Chondrocyte (in vitro differentiated cells): ENCODE data around the gene LYPD3. TPM values are rescaled to one million over a fixed set of nuclear protein-coding genes. Genes with fewer than 3 reads are reported as not detected.

Experiments
- DNase-seq: peaks from one replicate; pipeline ENCODE4 v3.0.0; 2021; ENCODE audit warnings: mixed read lengths, low spot score
- H3K27ac Mint-ChIP-seq: one replicate; pipeline ENCODE4 v1.8.0; 2021; ENCODE audit warnings: mild to moderate bottlenecking, moderate library complexity, mixed read lengths; ENCODE audit not compliant: unreplicated experiment
- H3K27me3 Mint-ChIP-seq: 2 replicates; pipeline ENCODE4 v1.8.0; 2021; ENCODE audit warnings: low read depth, mixed read lengths
- H3K36me3 Mint-ChIP-seq: 2 replicates; pipeline ENCODE4 v1.8.0; 2021; ENCODE audit warnings: low read depth, mixed read lengths
- H3K4me1 Mint-ChIP-seq: 2 replicates; pipeline ENCODE4 v1.8.0; 2021; ENCODE audit warnings: low read depth, mild to moderate bottlenecking, mixed read lengths
- H3K4me3 Mint-ChIP-seq: one replicate; pipeline ENCODE4 v1.8.0; 2021; ENCODE audit warnings: mild to moderate bottlenecking, moderate library complexity, mixed read lengths; ENCODE audit not compliant: unreplicated experiment
- H3K9me3 Mint-ChIP-seq: 2 replicates; pipeline ENCODE4 v1.8.0; 2021; ENCODE audit warnings: low read depth, mixed read lengths
- CTCF ChIP-seq: fragments of 200-600 bp; sonication (generic); IDR thresholded peaks from 2 replicates; pipeline ENCODE4 v1.5.0; 2021; ENCODE audit warnings: antibody characterized with exemption, mild to moderate bottlenecking, moderate library complexity
- total RNA-seq: library from RNA; stranded (reverse); gene quantifications from 3 replicates; pipeline ENCODE4 v1.2.1, GENCODE V29; 2021

Gene LYPD3
- total RNA-seq, 1 donor from 2014 or later = 1.0 TPM

GRCh38 chr19:43474487-43474886 is 9.1 kb upstream of the LYPD3 start:
- no peak overlapping the region for H3K4me3 Mint-ChIP-seq
- H3K9me3 Mint-ChIP-seq = no peaks in the 10 kb centered on the region
- TF ChIP-seq CTCF = no peak
- no peak overlapping the region for H3K27ac Mint-ChIP-seq
- no peaks in the 10 kb centered on the region for H3K27me3 Mint-ChIP-seq
- peaks cover 16% of the 10 kb centered on the region for H3K4me1 Mint-ChIP-seq
- DNase-seq = no peak
- H3K36me3 Mint-ChIP-seq = no peaks in the 10 kb centered on the region

GRCh38 chr19:43471091-43471490 is 5.7 kb upstream of the LYPD3 start:
- H3K4me1 Mint-ChIP-seq = peaks cover 11% of the 10 kb centered on the region
- H3K27ac Mint-ChIP-seq = no peak overlapping the region
- no peaks in the 10 kb centered on the region for H3K9me3 Mint-ChIP-seq
- H3K4me3 Mint-ChIP-seq = no peak overlapping the region
- H3K36me3 Mint-ChIP-seq = no peaks in the 10 kb centered on the region
- no peaks in the 10 kb centered on the region for H3K27me3 Mint-ChIP-seq
- no peak for TF ChIP-seq CTCF
- DNase-seq = no peak

GRCh38 chr19:43470288-43470687 is 4.9 kb upstream of the LYPD3 start:
- Mint-ChIP-seq H3K27ac (no peak overlapping the region), H3K4me1 (peaks cover 4% of the 10 kb centered on the region), H3K36me3 (no peaks in the 10 kb centered on the region), H3K4me3 (no peak overlapping the region), H3K9me3 (no peaks in the 10 kb centered on the region), H3K27me3 (no peaks in the 10 kb centered on the region)
- no peak for TF ChIP-seq CTCF
- DNase-seq = no peak

GRCh38 chr19:43469160-43469480 is 3.7 kb upstream of the LYPD3 start:
- Mint-ChIP-seq H3K27me3 (no peaks in the 10 kb centered on the region), H3K4me1 (peaks cover 5% of the 10 kb centered on the region), H3K9me3 (no peaks in the 10 kb centered on the region), H3K36me3 (no peaks in the 10 kb centered on the region), H3K27ac (no peak overlapping the region), H3K4me3 (no peak overlapping the region)
- no peak for DNase-seq
- TF ChIP-seq CTCF = no peak

- Mint-ChIP-seq H3K27ac (no peak overlapping the region), H3K9me3 (no peaks in the 10 kb centered on the region), H3K4me3 (no peak overlapping the region), H3K36me3 (no peaks in the 10 kb centered on the region), H3K4me1 (peaks cover 8% of the 10 kb centered on the region), H3K27me3 (no peaks in the 10 kb centered on the region)
- no peak for TF ChIP-seq CTCF
- no peak for DNase-seq
These were observed 3.1 kb upstream of the LYPD3 start for GRCh38 chr19:43468354-43469159.
